NCI-H345 treated with DMSO at 0.1 percent for 48 hours (cell line): ENCODE results near the gene RAET1G.
A peak's percentile ranks its signal among the peaks of the same experiment; 100 is the strongest.
"Not testable (repeated sequence)": the region's sequence is repeated elsewhere in the genome, so short reads cannot be mapped to it uniquely, and the experiment has no call there.

ENCODE experiments used
- DNase-seq: peaks from one replicate; lab custom pipeline; 2025; ENCODE audit not compliant: unreplicated experiment; lab: John Stamatoyannopoulos, UW

RAET1G gene

GRCh38 chr6:149935246-149935645 is 12.3 kb upstream of the RAET1G start:
- DNase-seq, result no peak

GRCh38 chr6:149934249-149935156 is 11.6 kb upstream of the RAET1G start:
- peak; percentile 59 for DNase-seq

- DNase-seq, result no peak
These were observed 10.5 kb upstream of the RAET1G start for GRCh38 chr6:149933461-149933860.

GRCh38 chr6:149933036-149933435 is 10.1 kb upstream of the RAET1G start:
- no peak for DNase-seq

GRCh38 chr6:149931501-149931900 is 8.6 kb upstream of the RAET1G start:
- DNase-seq, result no peak

GRCh38 chr6:149929422-149929821 is 6.5 kb upstream of the RAET1G start:
- no peak for DNase-seq

GRCh38 chr6:149927025-149927424 is 4.1 kb upstream of the RAET1G start:
- not testable (repeated sequence) for DNase-seq

- DNase-seq, result peak; percentile 60
These were observed 3.3 kb upstream of the RAET1G start for GRCh38 chr6:149925974-149926777.

GRCh38 chr6:149925253-149925973 is 2.5 kb upstream of the RAET1G start:
- no peak for DNase-seq

GRCh38 chr6:149924933-149925252 is 2.0 kb upstream of the RAET1G start:
- no peak for DNase-seq

- DNase-seq, result no peak
These were observed 1.4 kb upstream of the RAET1G start for GRCh38 chr6:149924206-149924932.

GRCh38 chr6:149923327-149923986 is 536 bp upstream of the RAET1G start:
- DNase-seq, result no peak

GRCh38 chr6:149922091-149922490 is 830 bp downstream of the RAET1G start:
- not testable (repeated sequence) for DNase-seq

- no peak for DNase-seq
These were observed 1.6 kb downstream of the RAET1G start for GRCh38 chr6:149921361-149921760.

GRCh38 chr6:149919834-149920225 is 3.1 kb downstream of the RAET1G start:
- no peak for DNase-seq

GRCh38 chr6:149919126-149919833 is 3.6 kb downstream of the RAET1G start:
- DNase-seq, result not testable (repeated sequence)

- no peak for DNase-seq
These were observed 4.6 kb downstream of the RAET1G start for GRCh38 chr6:149918151-149918905.

- DNase-seq, result no peak
These were observed 5.2 kb downstream of the RAET1G start for GRCh38 chr6:149917679-149918078.
